ENCODE results near the gene VPS8. TPM values are rescaled to one million over a fixed set of nuclear protein-coding genes. Genes with fewer than 3 reads are reported as not detected.

Gene VPS8
- total and polyA plus RNA-seq, 9 of the 15 experiments (the other 6 are each of a cell fraction or from before 2014, with no cell fraction given): 7.2 to 41.0 (median 28.3) TPM

GRCh38 chr3:184789314-184789998 is 22.5 kb upstream of the VPS8 start (continued):
- no peak for TF ChIP-seq CCNT2 (IDR thresholded peaks at IDR 0.05; ENCODE audit: borderline replicate concordance, extremely low read depth, insufficient read length, low read depth, low read length)
- TF ChIP-seq FUS (optimal IDR thresholded peaks at IDR 0.05; ENCODE audit: low read depth, low read length): no peak
- TF ChIP-seq, protein P1, sequence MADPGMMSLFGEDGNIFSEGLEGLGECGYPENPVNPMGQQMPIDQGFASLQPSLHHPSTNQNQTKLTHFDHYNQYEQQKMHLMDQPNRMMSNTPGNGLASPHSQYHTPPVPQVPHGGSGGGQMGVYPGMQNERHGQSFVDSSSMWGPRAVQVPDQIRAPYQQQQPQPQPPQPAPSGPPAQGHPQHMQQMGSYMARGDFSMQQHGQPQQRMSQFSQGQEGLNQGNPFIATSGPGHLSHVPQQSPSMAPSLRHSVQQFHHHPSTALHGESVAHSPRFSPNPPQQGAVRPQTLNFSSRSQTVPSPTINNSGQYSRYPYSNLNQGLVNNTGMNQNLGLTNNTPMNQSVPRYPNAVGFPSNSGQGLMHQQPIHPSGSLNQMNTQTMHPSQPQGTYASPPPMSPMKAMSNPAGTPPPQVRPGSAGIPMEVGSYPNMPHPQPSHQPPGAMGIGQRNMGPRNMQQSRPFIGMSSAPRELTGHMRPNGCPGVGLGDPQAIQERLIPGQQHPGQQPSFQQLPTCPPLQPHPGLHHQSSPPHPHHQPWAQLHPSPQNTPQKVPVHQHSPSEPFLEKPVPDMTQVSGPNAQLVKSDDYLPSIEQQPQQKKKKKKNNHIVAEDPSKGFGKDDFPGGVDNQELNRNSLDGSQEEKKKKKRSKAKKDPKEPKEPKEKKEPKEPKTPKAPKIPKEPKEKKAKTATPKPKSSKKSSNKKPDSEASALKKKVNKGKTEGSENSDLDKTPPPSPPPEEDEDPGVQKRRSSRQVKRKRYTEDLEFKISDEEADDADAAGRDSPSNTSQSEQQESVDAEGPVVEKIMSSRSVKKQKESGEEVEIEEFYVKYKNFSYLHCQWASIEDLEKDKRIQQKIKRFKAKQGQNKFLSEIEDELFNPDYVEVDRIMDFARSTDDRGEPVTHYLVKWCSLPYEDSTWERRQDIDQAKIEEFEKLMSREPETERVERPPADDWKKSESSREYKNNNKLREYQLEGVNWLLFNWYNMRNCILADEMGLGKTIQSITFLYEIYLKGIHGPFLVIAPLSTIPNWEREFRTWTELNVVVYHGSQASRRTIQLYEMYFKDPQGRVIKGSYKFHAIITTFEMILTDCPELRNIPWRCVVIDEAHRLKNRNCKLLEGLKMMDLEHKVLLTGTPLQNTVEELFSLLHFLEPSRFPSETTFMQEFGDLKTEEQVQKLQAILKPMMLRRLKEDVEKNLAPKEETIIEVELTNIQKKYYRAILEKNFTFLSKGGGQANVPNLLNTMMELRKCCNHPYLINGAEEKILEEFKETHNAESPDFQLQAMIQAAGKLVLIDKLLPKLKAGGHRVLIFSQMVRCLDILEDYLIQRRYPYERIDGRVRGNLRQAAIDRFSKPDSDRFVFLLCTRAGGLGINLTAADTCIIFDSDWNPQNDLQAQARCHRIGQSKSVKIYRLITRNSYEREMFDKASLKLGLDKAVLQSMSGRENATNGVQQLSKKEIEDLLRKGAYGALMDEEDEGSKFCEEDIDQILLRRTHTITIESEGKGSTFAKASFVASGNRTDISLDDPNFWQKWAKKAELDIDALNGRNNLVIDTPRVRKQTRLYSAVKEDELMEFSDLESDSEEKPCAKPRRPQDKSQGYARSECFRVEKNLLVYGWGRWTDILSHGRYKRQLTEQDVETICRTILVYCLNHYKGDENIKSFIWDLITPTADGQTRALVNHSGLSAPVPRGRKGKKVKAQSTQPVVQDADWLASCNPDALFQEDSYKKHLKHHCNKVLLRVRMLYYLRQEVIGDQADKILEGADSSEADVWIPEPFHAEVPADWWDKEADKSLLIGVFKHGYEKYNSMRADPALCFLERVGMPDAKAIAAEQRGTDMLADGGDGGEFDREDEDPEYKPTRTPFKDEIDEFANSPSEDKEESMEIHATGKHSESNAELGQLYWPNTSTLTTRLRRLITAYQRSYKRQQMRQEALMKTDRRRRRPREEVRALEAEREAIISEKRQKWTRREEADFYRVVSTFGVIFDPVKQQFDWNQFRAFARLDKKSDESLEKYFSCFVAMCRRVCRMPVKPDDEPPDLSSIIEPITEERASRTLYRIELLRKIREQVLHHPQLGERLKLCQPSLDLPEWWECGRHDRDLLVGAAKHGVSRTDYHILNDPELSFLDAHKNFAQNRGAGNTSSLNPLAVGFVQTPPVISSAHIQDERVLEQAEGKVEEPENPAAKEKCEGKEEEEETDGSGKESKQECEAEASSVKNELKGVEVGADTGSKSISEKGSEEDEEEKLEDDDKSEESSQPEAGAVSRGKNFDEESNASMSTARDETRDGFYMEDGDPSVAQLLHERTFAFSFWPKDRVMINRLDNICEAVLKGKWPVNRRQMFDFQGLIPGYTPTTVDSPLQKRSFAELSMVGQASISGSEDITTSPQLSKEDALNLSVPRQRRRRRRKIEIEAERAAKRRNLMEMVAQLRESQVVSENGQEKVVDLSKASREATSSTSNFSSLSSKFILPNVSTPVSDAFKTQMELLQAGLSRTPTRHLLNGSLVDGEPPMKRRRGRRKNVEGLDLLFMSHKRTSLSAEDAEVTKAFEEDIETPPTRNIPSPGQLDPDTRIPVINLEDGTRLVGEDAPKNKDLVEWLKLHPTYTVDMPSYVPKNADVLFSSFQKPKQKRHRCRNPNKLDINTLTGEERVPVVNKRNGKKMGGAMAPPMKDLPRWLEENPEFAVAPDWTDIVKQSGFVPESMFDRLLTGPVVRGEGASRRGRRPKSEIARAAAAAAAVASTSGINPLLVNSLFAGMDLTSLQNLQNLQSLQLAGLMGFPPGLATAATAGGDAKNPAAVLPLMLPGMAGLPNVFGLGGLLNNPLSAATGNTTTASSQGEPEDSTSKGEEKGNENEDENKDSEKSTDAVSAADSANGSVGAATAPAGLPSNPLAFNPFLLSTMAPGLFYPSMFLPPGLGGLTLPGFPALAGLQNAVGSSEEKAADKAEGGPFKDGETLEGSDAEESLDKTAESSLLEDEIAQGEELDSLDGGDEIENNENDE (IDR thresholded peaks at IDR 0.05; ENCODE audit: low read depth, low read length): no peak

All from K562 (cell line).